ENCODE measurements around the gene FLT1. TPM values are rescaled to one million over a fixed set of nuclear protein-coding genes. Genes with fewer than 3 reads are reported as not detected.

FLT1 gene
- total RNA-seq, 1 experiment from 2014 or later = not detected

GRCh38 chr13:28501547-28501946, 6.6 kb upstream of the FLT1 start:
- no peak overlapping the region for H3K27ac Mint-ChIP-seq (ENCODE audit: unreplicated experiment)
- intact Hi-C loops (cut with micrococcal nuclease; ENCODE audit: unreplicated experiment) = no loop called here

GRCh38 chr13:28499609-28500008, 4.7 kb upstream of the FLT1 start:
- CTCF ChIA-PET = no interaction called here
- Mint-ChIP-seq H3K27me3 (ENCODE audit: unreplicated experiment) (peaks cover 64% of the 10 kb centered on the region), H3K27ac (ENCODE audit: unreplicated experiment) (no peak overlapping the region), H3K4me1 (ENCODE audit: low read depth, unreplicated experiment) (no peaks in the 10 kb centered on the region), H3K36me3 (ENCODE audit: insufficient read depth, unreplicated experiment) (no peaks in the 10 kb centered on the region), H3K4me3 (ENCODE audit: low read depth, unreplicated experiment) (no peak overlapping the region), H3K9me3 (ENCODE audit: low read depth, unreplicated experiment) (no peaks in the 10 kb centered on the region)
- BruUV-seq (replicated peaks) = no TSS peak
- TF ChIP-seq CTCF (IDR thresholded peaks at IDR 0.05; ENCODE audit: unreplicated experiment) = no peak
- DNase-seq = no peak
- intact Hi-C loops (cut with micrococcal nuclease; ENCODE audit: unreplicated experiment) = no loop called here

More at GRCh38 chr13:28501547-28501946, 6.6 kb upstream of the FLT1 start:
- CTCF ChIA-PET = no interaction called here
- no peak for TF ChIP-seq CTCF (IDR thresholded peaks at IDR 0.05; ENCODE audit: unreplicated experiment)
- peaks cover 51% of the 10 kb centered on the region for H3K27me3 Mint-ChIP-seq (ENCODE audit: unreplicated experiment)
- no TSS peak for BruUV-seq (replicated peaks)
- H3K4me3 Mint-ChIP-seq (ENCODE audit: low read depth, unreplicated experiment) = no peak overlapping the region
- no peaks in the 10 kb centered on the region for H3K4me1 Mint-ChIP-seq (ENCODE audit: low read depth, unreplicated experiment)
- no peaks in the 10 kb centered on the region for H3K36me3 Mint-ChIP-seq (ENCODE audit: insufficient read depth, unreplicated experiment)
- no peak for DNase-seq
- no peaks in the 10 kb centered on the region for H3K9me3 Mint-ChIP-seq (ENCODE audit: low read depth, unreplicated experiment)

- Mint-ChIP-seq H3K4me3 (ENCODE audit: low read depth, unreplicated experiment) (no peak overlapping the region), H3K36me3 (ENCODE audit: insufficient read depth, unreplicated experiment) (no peaks in the 10 kb centered on the region), H3K4me1 (ENCODE audit: low read depth, unreplicated experiment) (no peaks in the 10 kb centered on the region), H3K27ac (ENCODE audit: unreplicated experiment) (no peak overlapping the region), H3K27me3 (ENCODE audit: unreplicated experiment) (peaks cover 54% of the 10 kb centered on the region), H3K9me3 (ENCODE audit: low read depth, unreplicated experiment) (no peaks in the 10 kb centered on the region)
- DNase-seq = no peak
- no TSS peak for BruUV-seq (replicated peaks)
- CTCF ChIA-PET = no interaction called here
- intact Hi-C loops (cut with micrococcal nuclease; ENCODE audit: unreplicated experiment) = no loop called here
- TF ChIP-seq CTCF (IDR thresholded peaks at IDR 0.05; ENCODE audit: unreplicated experiment) = no peak
Measured at GRCh38 chr13:28498481-28499115, 3.7 kb upstream of the FLT1 start.

GRCh38 chr13:28497143-28497876, 2.4 kb upstream of the FLT1 start:
- Mint-ChIP-seq H3K9me3 (ENCODE audit: low read depth, unreplicated experiment) (no peaks in the 10 kb centered on the region), H3K27ac (ENCODE audit: unreplicated experiment) (no peak overlapping the region), H3K4me1 (ENCODE audit: low read depth, unreplicated experiment) (no peaks in the 10 kb centered on the region), H3K36me3 (ENCODE audit: insufficient read depth, unreplicated experiment) (no peaks in the 10 kb centered on the region), H3K27me3 (ENCODE audit: unreplicated experiment) (peaks cover 49% of the 10 kb centered on the region), H3K4me3 (ENCODE audit: low read depth, unreplicated experiment) (no peak overlapping the region)
- no peak for TF ChIP-seq CTCF (IDR thresholded peaks at IDR 0.05; ENCODE audit: unreplicated experiment)
- CTCF ChIA-PET = interaction anchor here (0.6 to 1.0 kb wide), 2 partner anchors 18 to 171 kb away, joined by 3 to 4 read pairs; no protein-coding TSS in a partner anchor
- intact Hi-C loops (cut with micrococcal nuclease; ENCODE audit: unreplicated experiment) = no loop called here
- no TSS peak for BruUV-seq (replicated peaks)
- DNase-seq = no peak

Measured in Calu3 (cell line).